ENCODE results near the gene CHCHD3. TPM values are rescaled to one million over a fixed set of nuclear protein-coding genes. Genes with fewer than 3 reads are reported as not detected.

The CHCHD3 gene
- total and polyA plus RNA-seq, 7 experiments from 2014 or later: 25.6 to 49.7 (median 38.6) TPM

- DNase-seq (no peak), ATAC-seq (no peak)
- peaks cover 4 to 18% (median 10%) of the 10 kb centered on the region in 5 donors for H3K27me3 Mint-ChIP-seq
- POLR2A ChIA-PET: interaction anchor here (0.6 kb wide), 1 partner anchor 151 kb away, joined by 3 read pairs; no protein-coding TSS in a partner anchor
- H3K9me3 Mint-ChIP-seq: peaks cover 0 to 16% (median 10%) of the 10 kb centered on the region in 11 donors
- H3K27ac Mint-ChIP-seq: no peak overlapping the region
- no peak overlapping the region for H3K4me3 ChIP-seq (ENCODE audit: low read length)
- peaks cover 0 to 10% (median 4%) of the 10 kb centered on the region in 7 donors for H3K4me1 Mint-ChIP-seq
- H3K36me3 Mint-ChIP-seq: peaks cover 0 to 13% (median 7%) of the 10 kb centered on the region in 5 donors
- intact Hi-C loops (cut with micrococcal nuclease): no loop called here
- no peaks in the 10 kb centered on the region for H3K27me3 ChIP-seq (ENCODE audit: control insufficient read depth in 2 of 2, insufficient read depth in 2 of 2, low read length in 2 of 2)
- peaks cover 0 to 5% (median 0%) of the 10 kb centered on the region in 3 experiments for H3K9me3 ChIP-seq (ENCODE audit: control insufficient read depth in 2 of 3, low read length in 3 of 3)
- H3K4me3 Mint-ChIP-seq: no peak overlapping the region
- H3K27ac ChIP-seq (ENCODE audit: low read depth, low read length): no peak overlapping the region
- CTCF ChIA-PET: no interaction called here
- H3K4me1 ChIP-seq (ENCODE audit: control insufficient read depth in 2 of 2, insufficient read depth in 2 of 2, low read length in 2 of 2): no peaks in the 10 kb centered on the region
- H3K36me3 ChIP-seq (ENCODE audit: control insufficient read depth in 2 of 3, insufficient read depth in 3 of 3, low read length in 3 of 3): no peaks in the 10 kb centered on the region
Measured at GRCh38 chr7:132738254-132738653, 343.6 kb downstream of the CHCHD3 start.

- DNase-seq (no peak), ATAC-seq (no peak)
- no peak overlapping the region for H3K27ac Mint-ChIP-seq
- Histone ChIP-seq H3K27me3 (ENCODE audit: control insufficient read depth in 2 of 2, insufficient read depth in 2 of 2, low read length in 2 of 2) (no peaks in the 10 kb centered on the region), H3K4me3 (ENCODE audit: low read length) (no peak overlapping the region), H3K27ac (ENCODE audit: low read depth, low read length) (no peak overlapping the region), H3K4me1 (ENCODE audit: control insufficient read depth in 2 of 2, insufficient read depth in 2 of 2, low read length in 2 of 2) (no peaks in the 10 kb centered on the region), H3K9me3 (ENCODE audit: control insufficient read depth in 2 of 3, low read length in 3 of 3) (no peaks in the 10 kb centered on the region), H3K36me3 (ENCODE audit: control insufficient read depth in 2 of 3, insufficient read depth in 3 of 3, low read length in 3 of 3) (no peaks in the 10 kb centered on the region)
- peaks cover 4 to 14% (median 10%) of the 10 kb centered on the region in 5 donors for H3K27me3 Mint-ChIP-seq
- intact Hi-C loops (cut with micrococcal nuclease): no loop called here
- peaks cover 0 to 2% (median 0%) of the 10 kb centered on the region in 11 donors for H3K9me3 Mint-ChIP-seq
- CTCF ChIA-PET: no interaction called here
- H3K36me3 Mint-ChIP-seq: no peaks in the 10 kb centered on the region
- H3K4me3 Mint-ChIP-seq: no peak overlapping the region
- H3K4me1 Mint-ChIP-seq: peaks cover 0 to 10% (median 4%) of the 10 kb centered on the region in 7 donors
- POLR2A ChIA-PET: no interaction called here
Measured at GRCh38 chr7:132735476-132735875, 346.4 kb downstream of the CHCHD3 start.

Other genes starting within 250 kb of the CHCHD3 start
- gene EXOC4, start 171.0 kb upstream of the CHCHD3 start, total RNA-seq: 100 to 1,000 TPM in 1 of 5 experiments, 10 to 100 TPM in 4; 65.4 to 106 (median 82.9) TPM
- gene EXOC4, start 171.0 kb upstream of the CHCHD3 start, polyA plus RNA-seq: 10 to 100 TPM; 44.1 to 48.9 TPM